Embryonic facial prominence (tissue), 1 donor: ENCODE results near the gene H6PD.

Experiments
- DNase-seq: peaks from one replicate; pipeline ENCODE4 v3.0.0-alpha.2; 2016; ENCODE audit errors: extremely low spot score

Gene H6PD

DNA sequence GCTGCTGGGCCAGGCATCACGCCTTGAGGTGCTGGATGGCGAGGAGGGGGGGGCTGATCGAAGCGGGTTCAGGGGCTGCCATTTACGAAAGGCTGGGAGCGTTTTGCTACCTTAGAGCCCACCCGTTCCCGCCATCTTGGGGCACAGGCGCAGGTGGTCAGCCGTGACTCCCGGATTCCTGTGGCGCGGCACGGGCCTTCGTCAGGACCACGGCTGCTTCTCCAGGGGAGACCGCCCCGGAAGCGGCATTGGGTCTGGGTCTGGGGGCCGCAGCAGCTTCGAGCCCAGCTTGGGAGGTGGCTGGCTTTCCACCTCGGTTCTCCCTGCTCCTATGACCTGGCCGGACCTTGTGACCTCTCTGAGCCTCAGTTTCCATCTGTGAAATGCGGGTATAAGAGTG lies 81.9 kb downstream of the H6PD start:
- DNase-seq, result no peak

DNA sequence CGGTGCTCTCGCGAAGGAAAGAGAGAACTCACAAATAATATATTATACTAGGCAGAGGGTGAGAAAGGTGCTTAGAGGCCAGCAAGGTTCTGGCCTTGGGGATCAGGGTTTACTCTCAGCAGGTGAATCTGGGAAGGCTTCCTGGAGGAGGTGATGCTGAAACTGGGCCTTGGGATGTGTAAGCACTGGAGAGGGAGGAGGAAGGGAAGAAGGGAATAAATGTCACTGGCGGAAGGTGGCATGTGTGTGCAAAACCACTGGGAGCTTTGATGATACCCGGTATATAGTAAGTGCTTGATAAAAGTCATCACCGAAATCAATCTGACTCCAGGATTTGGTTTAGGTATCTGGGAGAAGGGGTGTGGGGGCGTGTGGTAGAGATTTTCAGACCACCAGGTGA lies 82.5 kb downstream of the H6PD start:
- no peak for DNase-seq

DNA sequence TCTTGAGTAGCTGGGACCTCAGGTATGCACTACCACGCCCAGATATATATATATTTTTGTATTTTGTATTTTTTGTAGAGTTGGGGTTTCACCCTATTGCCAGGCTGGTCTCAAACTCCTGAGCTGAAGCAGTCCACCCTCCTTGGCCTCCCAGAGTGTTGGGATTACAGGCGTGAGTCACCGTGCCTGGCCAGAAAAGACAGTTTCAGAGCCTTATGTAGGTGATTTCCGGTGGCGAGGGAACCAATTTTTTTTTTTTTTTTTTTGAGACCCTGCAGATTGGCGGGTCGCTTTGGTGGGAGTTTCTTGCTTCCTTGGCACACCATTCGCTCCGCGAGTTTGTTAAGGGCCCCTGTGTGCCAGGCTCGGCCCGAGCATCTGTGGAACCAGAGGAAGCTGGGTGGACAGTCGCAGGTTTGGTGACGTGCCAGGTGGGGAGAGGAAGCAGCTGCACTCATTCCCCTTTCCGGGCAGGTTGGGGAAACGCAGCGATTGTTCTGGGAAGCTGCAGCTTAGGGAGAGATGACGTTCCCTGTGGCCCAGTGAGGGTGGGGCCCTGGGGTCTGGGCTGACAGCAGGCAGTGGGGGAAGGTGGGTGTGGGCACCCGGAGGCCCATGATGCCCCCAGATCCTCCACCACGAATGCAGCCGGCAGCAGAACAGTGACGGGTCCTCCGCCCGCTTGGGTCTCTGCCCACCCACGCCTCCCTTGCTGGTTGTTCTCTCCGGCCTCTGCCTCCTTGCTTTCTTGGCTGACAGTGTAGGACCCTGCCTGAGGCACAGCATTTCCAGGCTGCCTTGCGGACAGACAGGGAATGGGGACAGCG lies 83.2 kb downstream of the H6PD start:
- DNase-seq, result no peak

DNA sequence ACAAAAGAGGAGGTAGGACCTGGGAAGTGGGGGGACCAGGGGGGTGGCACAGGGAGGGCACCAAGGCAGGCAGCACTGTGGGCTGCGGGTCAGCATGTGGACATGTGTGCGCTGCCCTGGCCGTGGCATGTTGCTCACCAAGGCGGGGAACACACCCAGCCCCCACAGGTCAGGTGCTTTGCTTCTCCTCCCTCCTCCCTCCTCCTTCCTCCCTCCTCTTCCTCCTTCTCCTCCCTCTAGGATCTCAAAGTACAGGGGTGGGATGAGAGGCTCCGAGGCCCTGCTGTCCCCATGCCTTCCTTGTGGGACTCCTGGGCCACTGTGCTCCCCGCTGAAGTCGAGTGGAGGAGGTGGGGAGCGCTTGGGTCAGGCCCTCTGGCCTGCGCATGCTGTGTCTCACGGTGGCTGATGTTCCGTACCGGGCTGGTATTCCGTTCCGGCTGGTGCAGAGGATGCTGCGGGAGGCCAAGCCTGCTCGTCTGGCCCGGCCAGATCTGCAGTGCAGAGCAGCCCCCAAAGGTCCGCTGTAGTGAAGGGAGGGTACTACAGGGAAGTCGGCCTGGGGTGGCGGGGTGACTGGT lies 84.7 kb downstream of the H6PD start:
- no peak for DNase-seq

DNA sequence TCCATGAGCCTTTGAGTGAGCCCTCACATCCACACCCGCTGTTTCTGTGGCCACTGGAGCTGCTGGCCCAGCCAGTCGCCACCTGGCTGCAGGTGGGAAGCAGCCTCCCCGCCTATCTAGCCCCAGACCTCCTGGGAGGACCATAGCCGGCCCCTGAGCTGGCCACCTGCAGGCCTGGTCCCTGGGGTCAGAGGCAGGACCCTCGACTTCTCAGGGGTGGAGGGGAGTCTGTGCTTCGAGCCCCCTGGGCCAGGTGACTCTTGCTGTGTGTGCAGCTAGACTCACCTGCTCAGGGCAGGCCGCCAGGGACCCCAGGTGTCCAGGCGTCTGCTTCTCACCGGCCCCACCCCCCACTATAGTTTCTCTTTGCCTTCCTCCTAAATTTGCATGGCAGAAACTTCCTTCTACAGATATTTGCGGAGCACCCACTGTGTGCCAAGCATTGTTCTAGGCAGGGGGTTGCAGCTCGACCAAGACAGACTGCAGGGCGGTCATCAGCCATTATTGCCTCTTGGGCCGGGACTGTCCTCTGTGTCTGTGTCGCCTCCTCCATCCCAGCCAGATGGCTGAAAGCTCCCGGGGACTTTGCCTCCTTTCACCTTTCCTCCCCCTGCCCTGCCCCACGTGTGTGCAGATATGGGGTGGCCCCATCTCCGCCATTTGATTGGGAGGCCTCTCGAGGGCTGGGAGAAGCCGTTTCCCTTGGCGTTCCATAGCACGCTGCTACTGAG lies 85.4 kb downstream of the H6PD start:
- no peak for DNase-seq
